Gastrocnemius medialis (tissue), 4 donors: Measurements from ENCODE around the gene WDFY4. TPM values are rescaled to one million over a fixed set of nuclear protein-coding genes. Genes with fewer than 3 reads are reported as not detected.

Experiments
- ATAC-seq, 2 donors: fragments of 150-250 bp; one replicate each; pipeline ENCODE4 v1.9.1; 2016
- DNase-seq, 2 donors: peaks; one replicate each; pipeline ENCODE4 v3.0.0-alpha.2; 2019
- H3K27ac ChIP-seq, 4 donors: fragments of 200-600 bp; sonication (generic); 1 replicate in 1 of 4; 2 replicates in 3 of 4; pipeline ENCODE4 v1.5.1; 2016 to 2018; ENCODE audit warnings: mild to moderate bottlenecking in 2 of 4, moderate library complexity in 1 of 4
- H3K27me3 ChIP-seq, 3 donors: fragments of 200-600 bp; sonication (generic) in 2 of 3; 1 replicate in 1 of 3; 2 replicates in 2 of 3; pipeline versions ENCODE4 v1.5.1 to v1.6.0; 2016 to 2019; ENCODE audit warnings: mild to moderate bottlenecking in 1 of 3, moderate library complexity in 1 of 3
- H3K36me3 ChIP-seq, 2 donors: fragments of 200-600 bp; sonication (generic) in 1 of 2; one replicate each; pipeline ENCODE4 v1.5.1; 2017 to 2018
- H3K4me1 ChIP-seq, 2 donors: fragments of 200-600 bp; sonication (generic) in 1 of 2; one replicate each; pipeline ENCODE4 v1.5.1; 2016 to 2017; ENCODE audit warnings: mild to moderate bottlenecking in 2 of 2
- H3K4me3 ChIP-seq, 4 donors: fragments of 200-600 bp; sonication (generic) in 3 of 4; 1 replicate in 1 of 4; 2 replicates in 3 of 4; pipeline ENCODE4 v1.5.1; 2016 to 2019; ENCODE audit warnings: mild to moderate bottlenecking in 2 of 4
- H3K9me3 ChIP-seq, 3 donors: fragments of 200-600 bp; sonication (generic) in 2 of 3; 1 replicate in 1 of 3; 2 replicates in 2 of 3; pipeline ENCODE4 v1.5.1; 2016 to 2019
- CTCF ChIP-seq, 5 experiments: fragments of 450-650 bp in 3 of 5; fragments of 200-600 bp in 2 of 5; sonication (generic) in 2 of 5; IDR thresholded peaks in 4 of 5; conservative IDR thresholded peaks in 1 of 5; 1 replicate in 4 of 5; 2 replicates in 1 of 5; pipeline ENCODE4 v1.5.1; 2016 to 2019; ENCODE audit warnings: antibody characterized with exemption in 5 of 5, mild to moderate bottlenecking in 3 of 5, moderate library complexity in 3 of 5
- POLR2A ChIP-seq, 2 donors: fragments of 450-650 bp; IDR thresholded peaks; one replicate each; pipeline ENCODE4 v1.6.1; 2017; ENCODE audit warnings: antibody characterized with exemption in 2 of 2, mild to moderate bottlenecking in 2 of 2, moderate library complexity in 2 of 2
- in situ Hi-C, 4 donors: fragments of 200-750 bp; cut with MboI; loops; one replicate each; pipeline versions ENCODE4 v1.15.0 to v1.8.0; 2017; ENCODE audit warnings: low sequenced_read_pairs in 4 of 4
- intact Hi-C: fragments of 100-400 bp; cut with DNase I; formaldehyde crosslinking; loops from one replicate; pipeline ENCODE4 v1.15.1; 2023; ENCODE audit warnings: low total_unique reads
- total RNA-seq, 4 donors: library from RNA; depleted of rRNA; stranded (reverse); fragments of >200 nt; gene quantifications; one replicate each; pipeline versions ENCODE4 v1.1.0 to v1.2.3, GENCODE V29; 2016

The WDFY4 gene
- total RNA-seq, 4 donors from 2014 or later, result 0.29 to 0.94 (median 0.59) TPM

GRCh38 chr10:48742891-48743860, 58.5 kb downstream of the WDFY4 start:
- no peaks in the 10 kb centered on the region for H3K9me3 ChIP-seq
- TF ChIP-seq POLR2A (IDR thresholded peaks at IDR 0.05), result no peak
- no peak for TF ChIP-seq CTCF (IDR thresholded peaks at IDR 0.05 in 4 of 5, conservative IDR thresholded peaks at IDR 0.05 in 1 of 5)
- DNase-seq (no peak), ATAC-seq (no peak)
- in situ Hi-C loops (no loop called here), intact Hi-C loops (no loop called here)
- no peaks in the 10 kb centered on the region for H3K36me3 ChIP-seq
- H3K27ac ChIP-seq, result no peak overlapping the region
- H3K4me3 ChIP-seq, result no peak overlapping the region
- H3K4me1 ChIP-seq, result no peaks in the 10 kb centered on the region
- no peaks in the 10 kb centered on the region for H3K27me3 ChIP-seq

DNA sequence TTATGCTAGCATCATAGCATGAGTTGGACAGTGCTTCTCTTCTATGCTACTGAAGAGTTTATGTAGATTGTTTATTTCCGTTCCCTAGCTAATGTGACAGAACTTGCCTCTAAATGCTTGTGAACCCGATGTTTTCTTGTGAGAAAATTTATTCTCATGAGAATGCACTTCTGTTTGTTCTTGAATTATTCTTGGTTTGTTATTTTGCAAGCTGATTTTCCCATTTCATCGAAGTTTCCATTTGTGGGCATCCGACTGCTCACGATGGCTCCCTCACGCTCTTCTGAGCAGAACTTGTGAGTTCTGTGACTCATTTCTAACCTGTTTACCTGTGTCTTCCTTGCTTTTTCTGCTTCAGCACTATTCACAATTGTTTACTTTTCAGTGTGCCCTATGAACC, 59.9 kb downstream of the WDFY4 start:
- intact Hi-C loops (no loop called here), in situ Hi-C loops (no loop called here)
- no peak for TF ChIP-seq POLR2A (IDR thresholded peaks at IDR 0.05)
- no peak for TF ChIP-seq CTCF (IDR thresholded peaks at IDR 0.05 in 4 of 5, conservative IDR thresholded peaks at IDR 0.05 in 1 of 5)
- Histone ChIP-seq H3K27ac (no peak overlapping the region), H3K4me3 (no peak overlapping the region), H3K9me3 (no peaks in the 10 kb centered on the region), H3K4me1 (no peaks in the 10 kb centered on the region), H3K27me3 (no peaks in the 10 kb centered on the region), H3K36me3 (no peaks in the 10 kb centered on the region)
- DNase-seq, result no peak
- no peak for ATAC-seq

DNA sequence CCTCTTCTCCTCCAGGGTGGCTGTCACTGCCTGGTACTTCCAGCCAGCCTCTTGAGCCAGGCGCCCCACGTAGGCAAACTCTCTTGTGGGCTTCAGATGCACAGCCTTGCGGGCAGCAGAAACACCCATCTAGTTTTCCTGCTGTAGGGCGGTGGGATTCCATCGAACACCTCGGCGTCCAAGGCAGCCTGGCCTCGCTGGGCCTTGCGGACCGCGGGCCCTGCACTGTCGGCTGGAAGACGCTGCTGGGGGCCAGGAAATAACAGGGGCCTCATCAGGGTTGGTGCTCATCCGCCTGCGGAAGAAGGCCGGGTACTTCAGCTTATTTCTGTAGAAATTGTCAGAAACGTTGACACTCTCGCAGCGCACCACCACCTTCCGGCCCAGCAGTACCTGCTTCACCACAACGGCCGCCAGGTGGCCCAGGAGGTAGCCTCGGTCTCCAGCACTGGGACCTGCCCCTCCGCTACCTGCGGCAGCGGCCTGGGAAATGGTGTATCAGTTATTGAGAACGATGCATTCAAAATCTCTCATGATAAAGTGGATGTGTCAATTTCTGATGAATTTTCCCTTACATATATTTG, 61.1 kb downstream of the WDFY4 start:
- in situ Hi-C loops (no loop called here), intact Hi-C loops (no loop called here)
- H3K9me3 ChIP-seq, result no peaks in the 10 kb centered on the region
- DNase-seq (no peak), ATAC-seq (no peak)
- H3K27ac ChIP-seq, result no peak overlapping the region
- no peaks in the 10 kb centered on the region for H3K27me3 ChIP-seq
- no peaks in the 10 kb centered on the region for H3K4me1 ChIP-seq
- no peaks in the 10 kb centered on the region for H3K36me3 ChIP-seq
- H3K4me3 ChIP-seq, result no peak overlapping the region
- TF ChIP-seq CTCF (IDR thresholded peaks at IDR 0.05 in 4 of 5, conservative IDR thresholded peaks at IDR 0.05 in 1 of 5) (no peak), POLR2A (IDR thresholded peaks at IDR 0.05) (no peak)

DNA sequence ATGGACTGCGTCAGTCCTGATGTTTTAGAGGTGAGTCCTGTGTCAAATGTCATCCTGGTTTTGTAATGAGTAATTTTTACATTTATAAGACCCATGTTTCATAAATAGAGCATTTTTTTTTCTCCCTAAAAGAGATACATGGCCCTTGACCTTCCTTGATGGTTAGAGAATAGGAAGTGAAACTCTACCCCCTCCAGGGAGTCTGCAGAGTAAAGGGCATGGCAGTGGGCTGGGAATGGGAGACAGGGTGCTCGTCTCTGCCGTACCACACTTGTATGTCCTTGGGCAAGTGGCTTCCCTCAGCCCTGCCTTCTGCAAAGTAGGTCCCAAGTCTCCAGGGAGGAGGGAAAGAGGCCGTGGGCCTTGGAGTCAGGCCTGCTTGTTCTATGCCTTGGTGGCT, 63.9 kb downstream of the WDFY4 start:
- no peak overlapping the region for H3K4me3 ChIP-seq
- H3K27ac ChIP-seq, result no peak overlapping the region
- intact Hi-C loops, result no loop called here
- TF ChIP-seq POLR2A (IDR thresholded peaks at IDR 0.05) (no peak), CTCF (IDR thresholded peaks at IDR 0.05 in 4 of 5, conservative IDR thresholded peaks at IDR 0.05 in 1 of 5) (no peak)
- H3K9me3 ChIP-seq, result no peaks in the 10 kb centered on the region
- no peaks in the 10 kb centered on the region for H3K4me1 ChIP-seq
- ATAC-seq (no peak), DNase-seq (no peak)
- in situ Hi-C loops, result no loop called here
- no peaks in the 10 kb centered on the region for H3K27me3 ChIP-seq
- no peaks in the 10 kb centered on the region for H3K36me3 ChIP-seq
